Fibroblast of villous mesenchyme (primary cell): ENCODE results near the gene STAMBPL1. TPM values are rescaled to one million over a fixed set of nuclear protein-coding genes. Genes with fewer than 3 reads are reported as not detected.

Experiments
- DNase-seq: peaks from one replicate; pipeline ENCODE4 v3.0.0-alpha.2; 2010; ENCODE audit warnings: low read depth
- H3K4me3 ChIP-seq: 2 replicates; pipeline ENCODE4 v1.5.1; 2011; ENCODE audit warnings: low read depth, mild to moderate bottlenecking, low read length
- CTCF ChIP-seq: IDR thresholded peaks from 2 replicates; pipeline ENCODE4 v1.5.1; 2012; ENCODE audit warnings: low read depth, mild to moderate bottlenecking, low read length; ENCODE audit not compliant: insufficient read depth
- total RNA-seq: library from RNA; depleted of rRNA; stranded (reverse); fragments of >200 nt; gene quantifications from 2 replicates; pipeline ENCODE4 v1.2.3, GENCODE V29; 2012

The STAMBPL1 gene
- total RNA-seq, 1 donor = 98.9 TPM

- H3K4me3 ChIP-seq = no peak overlapping the region
- DNase-seq = no peak
- no peak for TF ChIP-seq CTCF
These were observed 35.7 kb downstream of the STAMBPL1 start for GRCh38 chr10:88915781-88916180.

- DNase-seq = peak; percentile 63
- no peak for TF ChIP-seq CTCF
- H3K4me3 ChIP-seq = no peak overlapping the region
These were observed 36.2 kb downstream of the STAMBPL1 start for GRCh38 chr10:88916231-88916630.

- no peak for TF ChIP-seq CTCF
- H3K4me3 ChIP-seq = no peak overlapping the region
- no peak for DNase-seq
These were observed 36.9 kb downstream of the STAMBPL1 start for GRCh38 chr10:88916986-88917385.

- H3K4me3 ChIP-seq = no peak overlapping the region
- DNase-seq = no peak
These were observed 38.3 kb downstream of the STAMBPL1 start for GRCh38 chr10:88918191-88918905.

GRCh38 chr10:88919041-88919440 is 39.0 kb downstream of the STAMBPL1 start:
- no peak overlapping the region for H3K4me3 ChIP-seq
- TF ChIP-seq CTCF = no peak
- no peak for DNase-seq

More at GRCh38 chr10:88918191-88918905, 38.3 kb downstream of the STAMBPL1 start:
- no peak for TF ChIP-seq CTCF

- no peak for TF ChIP-seq CTCF
- H3K4me3 ChIP-seq = no peak overlapping the region
- DNase-seq = no peak
These were observed 40.2 kb downstream of the STAMBPL1 start for GRCh38 chr10:88920198-88920597.
